HepG2 (cell line): ENCODE results near the gene TRAPPC3. TPM values are rescaled to one million over a fixed set of nuclear protein-coding genes. Genes with fewer than 3 reads are reported as not detected.
A peak's percentile ranks its signal among the peaks of the same experiment; 100 is the strongest.

Source experiments
- HIVEP1 ChIP-seq: sonication (generic); formaldehyde crosslinking; IDR thresholded peaks from 2 replicates; pipeline ENCODE4 v1.4.0; 2020; ENCODE audit warnings: mild to moderate bottlenecking, missing genetic modification reagents
- NR2C2 ChIP-seq: sonication (generic); formaldehyde crosslinking; IDR thresholded peaks from 2 replicates; pipeline ENCODE4 v1.4.0; 2020; ENCODE audit warnings: missing genetic modification reagents, mild to moderate bottlenecking, moderate library complexity, borderline replicate concordance
- ZFAT ChIP-seq: sonication (generic); formaldehyde crosslinking; conservative IDR thresholded peaks from 2 replicates; pipeline ENCODE4 v1.8.1; 2023; ENCODE audit warnings: missing genetic modification reagents, inconsistent platforms
- ZNF652 ChIP-seq: IDR thresholded peaks from 2 replicates; pipeline ENCODE4 v1.6.1; 2016; ENCODE audit warnings: low read depth, borderline replicate concordance
- ZNF780A ChIP-seq: sonication (generic); formaldehyde crosslinking; IDR thresholded peaks from 2 replicates; pipeline ENCODE4 v1.8.0; 2022; ENCODE audit warnings: mild to moderate bottlenecking, missing genetic modification reagents, moderate library complexity
- ZNF841 ChIP-seq: sonication (generic); formaldehyde crosslinking; IDR thresholded peaks from 2 replicates; pipeline ENCODE4 v1.8.1; 2023; ENCODE audit warnings: missing genetic modification reagents, borderline replicate concordance
- polyA plus RNA-seq, 8 experiments: library from polyadenylated mRNA; depleted of rRNA in 3 of 8; stranded (reverse) in 7 of 8; unstranded in 1 of 8; fragments of >200 nt; fragmentation: Illumina TruSeq in 4 of 8; extraction: Trizol in 4 of 8; gene quantifications; 2 replicates each; pipeline versions ENCODE4 v1.2.1 to v1.2.3, GENCODE V29; 2011 to 2016; ENCODE audit warnings: low read depth in 4 of 8, missing spikeins in 1 of 8, mixed read lengths in 1 of 8; ENCODE audit not compliant: insufficient read depth in 1 of 8
- total RNA-seq, 5 experiments: library from RNA; depleted of rRNA; stranded (reverse); fragments of >200 nt; fragmentation: Illumina TruSeq; extraction: Trizol; gene quantifications; 2 replicates each; pipeline ENCODE4 v1.2.3, GENCODE V29; 2016; ENCODE audit warnings: low read depth in 1 of 5
- TF ChIP-seq, protein P1 (sequence below): sonication (generic); formaldehyde crosslinking; IDR thresholded peaks from 2 replicates; pipeline ENCODE4 v1.4.0; 2020; ENCODE audit warnings: mild to moderate bottlenecking, missing genetic modification reagents
- TF ChIP-seq, protein P2 (sequence below): sonication (generic); formaldehyde crosslinking; IDR thresholded peaks from 2 replicates; pipeline ENCODE4 v1.5.0; 2020; ENCODE audit warnings: mild to moderate bottlenecking, missing genetic modification reagents
- TF ChIP-seq, protein P3 (sequence below): sonication (generic); formaldehyde crosslinking; IDR thresholded peaks from 2 replicates; pipeline ENCODE4 v1.4.0; 2020; ENCODE audit warnings: mild to moderate bottlenecking, missing genetic modification reagents
- TF ChIP-seq, protein P4 (sequence below): sonication (generic); formaldehyde crosslinking; conservative IDR thresholded peaks from 2 replicates; pipeline ENCODE4 v1.4.0; 2020; ENCODE audit warnings: mild to moderate bottlenecking, missing genetic modification reagents, moderate library complexity
- TF ChIP-seq, protein P5 (sequence below): sonication (generic); formaldehyde crosslinking; IDR thresholded peaks from 2 replicates; pipeline ENCODE4 v1.8.0; 2022; ENCODE audit warnings: missing genetic modification reagents, mild to moderate bottlenecking, inconsistent platforms, borderline replicate concordance

Gene TRAPPC3
- total and polyA plus RNA-seq, 2 of the 13 experiments (the other 11 are each of a cell fraction or from before 2014, with no cell fraction given), result 53.7 to 62.4 TPM

DNA sequence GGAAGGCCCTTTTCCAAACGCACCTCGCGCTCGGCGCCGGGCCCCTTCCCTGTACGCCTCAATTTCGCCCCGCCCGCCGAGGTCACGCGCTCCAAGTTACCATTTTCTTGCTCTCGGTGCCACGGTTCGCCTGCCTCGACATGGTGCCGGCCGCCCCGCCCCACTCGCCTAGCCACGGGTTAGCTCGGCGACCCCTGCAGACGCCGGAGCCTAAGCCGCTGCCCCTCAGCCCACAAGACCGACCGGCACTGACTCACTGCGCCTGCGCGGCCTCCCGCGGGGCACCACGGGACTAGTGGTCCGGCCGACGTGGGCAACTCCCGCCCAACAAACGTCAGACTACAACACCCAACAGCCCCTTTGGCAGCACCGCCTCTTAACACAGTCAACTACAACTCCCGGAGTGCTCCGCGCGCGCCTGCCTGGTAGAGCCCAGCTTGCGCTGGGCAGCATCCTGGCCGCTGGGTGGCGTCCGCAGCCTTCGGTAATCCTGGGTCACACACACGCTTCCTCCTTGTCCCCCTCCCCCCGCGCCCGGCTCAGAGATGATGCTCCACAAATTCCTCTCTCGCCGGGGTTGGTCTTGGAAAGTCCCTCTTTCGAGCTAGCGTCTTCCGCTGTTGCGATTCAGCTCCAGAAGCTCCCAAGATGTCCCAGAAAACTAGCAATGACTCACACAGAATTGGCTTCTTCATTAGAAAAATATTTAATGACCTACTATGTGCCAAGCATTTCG is at the start of gene TRAPPC3 (continued):
- TF ChIP-seq, protein P1, sequence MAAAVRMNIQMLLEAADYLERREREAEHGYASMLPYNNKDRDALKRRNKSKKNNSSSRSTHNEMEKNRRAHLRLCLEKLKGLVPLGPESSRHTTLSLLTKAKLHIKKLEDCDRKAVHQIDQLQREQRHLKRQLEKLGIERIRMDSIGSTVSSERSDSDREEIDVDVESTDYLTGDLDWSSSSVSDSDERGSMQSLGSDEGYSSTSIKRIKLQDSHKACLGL (CRISPR knock-in tag), result peak; percentile 79
- TF ChIP-seq, protein P2, sequence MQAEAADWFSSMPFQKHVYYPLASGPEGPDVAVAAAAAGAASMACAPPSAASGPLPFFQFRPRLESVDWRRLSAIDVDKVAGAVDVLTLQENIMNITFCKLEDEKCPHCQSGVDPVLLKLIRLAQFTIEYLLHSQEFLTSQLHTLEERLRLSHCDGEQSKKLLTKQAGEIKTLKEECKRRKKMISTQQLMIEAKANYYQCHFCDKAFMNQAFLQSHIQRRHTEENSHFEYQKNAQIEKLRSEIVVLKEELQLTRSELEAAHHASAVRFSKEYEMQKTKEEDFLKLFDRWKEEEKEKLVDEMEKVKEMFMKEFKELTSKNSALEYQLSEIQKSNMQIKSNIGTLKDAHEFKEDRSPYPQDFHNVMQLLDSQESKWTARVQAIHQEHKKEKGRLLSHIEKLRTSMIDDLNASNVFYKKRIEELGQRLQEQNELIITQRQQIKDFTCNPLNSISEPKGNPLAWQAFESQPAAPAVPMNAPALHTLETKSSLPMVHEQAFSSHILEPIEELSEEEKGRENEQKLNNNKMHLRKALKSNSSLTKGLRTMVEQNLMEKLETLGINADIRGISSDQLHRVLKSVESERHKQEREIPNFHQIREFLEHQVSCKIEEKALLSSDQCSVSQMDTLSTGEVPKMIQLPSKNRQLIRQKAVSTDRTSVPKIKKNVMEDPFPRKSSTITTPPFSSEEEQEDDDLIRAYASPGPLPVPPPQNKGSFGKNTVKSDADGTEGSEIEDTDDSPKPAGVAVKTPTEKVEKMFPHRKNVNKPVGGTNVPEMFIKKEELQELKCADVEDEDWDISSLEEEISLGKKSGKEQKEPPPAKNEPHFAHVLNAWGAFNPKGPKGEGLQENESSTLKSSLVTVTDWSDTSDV (CRISPR knock-in tag), result 0 out of 2 replicates have a peak, but pooled peaks have one; percentile 25
- no peak for TF ChIP-seq ZFAT (CRISPR knock-in tag)
- no peak for TF ChIP-seq ZNF841 (CRISPR knock-in tag)
- no peak for TF ChIP-seq ZNF780A (CRISPR knock-in tag)
- 0 out of 2 replicates have a peak, but pooled peaks have one; percentile 21 for TF ChIP-seq HIVEP1 (CRISPR knock-in tag)
- TF ChIP-seq, protein P3, sequence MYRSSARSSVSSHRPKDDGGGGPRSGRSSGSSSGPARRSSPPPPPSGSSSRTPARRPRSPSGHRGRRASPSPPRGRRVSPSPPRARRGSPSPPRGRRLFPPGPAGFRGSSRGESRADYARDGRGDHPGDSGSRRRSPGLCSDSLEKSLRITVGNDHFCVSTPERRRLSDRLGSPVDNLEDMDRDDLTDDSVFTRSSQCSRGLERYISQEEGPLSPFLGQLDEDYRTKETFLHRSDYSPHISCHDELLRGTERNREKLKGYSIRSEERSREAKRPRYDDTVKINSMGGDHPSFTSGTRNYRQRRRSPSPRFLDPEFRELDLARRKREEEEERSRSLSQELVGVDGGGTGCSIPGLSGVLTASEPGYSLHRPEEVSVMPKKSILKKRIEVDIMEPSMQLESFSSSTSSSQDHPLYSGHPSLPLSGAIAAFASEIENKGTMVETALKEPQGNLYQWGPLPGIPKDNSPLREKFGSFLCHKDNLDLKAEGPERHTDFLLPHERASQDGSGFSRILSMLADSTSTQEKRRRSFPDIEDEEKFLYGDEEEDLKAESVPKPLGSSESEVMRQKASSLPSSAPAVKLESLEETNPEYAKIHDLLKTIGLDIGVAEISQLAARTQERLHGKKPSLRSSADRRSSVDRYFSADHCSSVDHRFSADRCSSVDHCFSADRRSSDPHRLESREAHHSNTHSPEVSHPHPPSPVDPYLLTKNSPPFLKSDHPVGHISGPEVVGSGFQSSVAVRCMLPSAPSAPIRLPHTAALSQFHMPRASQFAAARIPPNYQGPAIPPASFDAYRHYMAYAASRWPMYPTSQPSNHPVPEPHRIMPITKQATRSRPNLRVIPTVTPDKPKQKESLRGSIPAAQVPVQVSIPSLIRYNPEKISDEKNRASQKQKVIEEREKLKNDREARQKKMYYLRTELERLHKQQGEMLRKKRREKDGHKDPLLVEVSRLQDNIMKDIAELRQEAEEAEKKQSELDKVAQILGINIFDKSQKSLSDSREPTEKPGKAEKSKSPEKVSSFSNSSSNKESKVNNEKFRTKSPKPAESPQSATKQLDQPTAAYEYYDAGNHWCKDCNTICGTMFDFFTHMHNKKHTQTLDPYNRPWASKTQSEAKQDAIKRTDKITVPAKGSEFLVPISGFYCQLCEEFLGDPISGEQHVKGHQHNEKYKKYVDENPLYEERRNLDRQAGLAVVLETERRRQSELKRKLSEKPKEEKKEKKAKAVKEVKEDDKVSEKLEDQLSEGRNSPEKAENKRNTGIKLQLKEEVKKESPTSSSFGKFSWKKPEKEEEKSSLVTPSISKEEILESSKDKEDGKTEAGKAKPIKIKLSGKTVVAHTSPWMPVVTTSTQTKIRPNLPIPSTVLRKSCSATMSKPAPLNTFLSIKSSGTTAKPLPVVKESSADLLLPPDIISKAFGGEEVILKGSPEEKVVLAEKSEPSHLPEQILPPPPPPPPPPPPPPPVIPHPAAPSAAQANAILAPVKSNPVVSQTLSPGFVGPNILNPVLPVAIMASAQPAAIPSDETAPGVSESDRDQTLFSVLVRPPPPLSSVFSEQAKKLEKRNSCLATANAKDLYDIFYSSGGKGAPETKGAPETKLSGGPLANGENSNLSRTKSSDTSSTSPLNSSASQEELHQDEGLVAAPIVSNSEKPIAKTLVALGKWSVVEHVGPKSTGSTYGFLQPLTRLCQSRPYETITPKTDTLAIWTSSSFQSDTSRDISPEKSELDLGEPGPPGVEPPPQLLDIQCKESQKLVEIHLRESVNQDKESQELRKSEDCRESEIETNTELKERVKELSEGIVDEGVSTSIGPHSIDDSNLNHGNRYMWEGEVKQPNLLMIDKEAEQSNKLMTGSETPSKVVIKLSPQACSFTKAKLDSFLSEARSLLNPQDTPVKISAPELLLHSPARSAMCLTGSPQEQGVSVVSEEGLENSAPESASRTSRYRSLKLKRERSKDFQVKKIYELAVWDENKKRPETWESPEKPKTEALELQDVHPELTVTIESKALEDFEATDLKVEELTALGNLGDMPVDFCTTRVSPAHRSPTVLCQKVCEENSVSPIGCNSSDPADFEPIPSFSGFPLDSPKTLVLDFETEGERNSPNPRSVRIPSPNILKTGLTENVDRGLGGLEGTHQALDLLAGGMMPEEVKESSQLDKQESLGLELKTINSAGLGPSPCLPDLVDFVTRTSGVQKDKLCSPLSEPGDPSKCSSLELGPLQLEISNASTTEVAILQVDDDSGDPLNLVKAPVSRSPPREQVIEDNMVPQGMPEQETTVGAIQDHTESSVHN, result no peak
- TF ChIP-seq, protein P4, sequence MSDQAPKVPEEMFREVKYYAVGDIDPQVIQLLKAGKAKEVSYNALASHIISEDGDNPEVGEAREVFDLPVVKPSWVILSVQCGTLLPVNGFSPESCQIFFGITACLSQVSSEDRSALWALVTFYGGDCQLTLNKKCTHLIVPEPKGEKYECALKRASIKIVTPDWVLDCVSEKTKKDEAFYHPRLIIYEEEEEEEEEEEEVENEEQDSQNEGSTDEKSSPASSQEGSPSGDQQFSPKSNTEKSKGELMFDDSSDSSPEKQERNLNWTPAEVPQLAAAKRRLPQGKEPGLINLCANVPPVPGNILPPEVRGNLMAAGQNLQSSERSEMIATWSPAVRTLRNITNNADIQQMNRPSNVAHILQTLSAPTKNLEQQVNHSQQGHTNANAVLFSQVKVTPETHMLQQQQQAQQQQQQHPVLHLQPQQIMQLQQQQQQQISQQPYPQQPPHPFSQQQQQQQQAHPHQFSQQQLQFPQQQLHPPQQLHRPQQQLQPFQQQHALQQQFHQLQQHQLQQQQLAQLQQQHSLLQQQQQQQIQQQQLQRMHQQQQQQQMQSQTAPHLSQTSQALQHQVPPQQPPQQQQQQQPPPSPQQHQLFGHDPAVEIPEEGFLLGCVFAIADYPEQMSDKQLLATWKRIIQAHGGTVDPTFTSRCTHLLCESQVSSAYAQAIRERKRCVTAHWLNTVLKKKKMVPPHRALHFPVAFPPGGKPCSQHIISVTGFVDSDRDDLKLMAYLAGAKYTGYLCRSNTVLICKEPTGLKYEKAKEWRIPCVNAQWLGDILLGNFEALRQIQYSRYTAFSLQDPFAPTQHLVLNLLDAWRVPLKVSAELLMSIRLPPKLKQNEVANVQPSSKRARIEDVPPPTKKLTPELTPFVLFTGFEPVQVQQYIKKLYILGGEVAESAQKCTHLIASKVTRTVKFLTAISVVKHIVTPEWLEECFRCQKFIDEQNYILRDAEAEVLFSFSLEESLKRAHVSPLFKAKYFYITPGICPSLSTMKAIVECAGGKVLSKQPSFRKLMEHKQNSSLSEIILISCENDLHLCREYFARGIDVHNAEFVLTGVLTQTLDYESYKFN (CRISPR knock-in tag), result peak; percentile 67
- TF ChIP-seq, protein P5, sequence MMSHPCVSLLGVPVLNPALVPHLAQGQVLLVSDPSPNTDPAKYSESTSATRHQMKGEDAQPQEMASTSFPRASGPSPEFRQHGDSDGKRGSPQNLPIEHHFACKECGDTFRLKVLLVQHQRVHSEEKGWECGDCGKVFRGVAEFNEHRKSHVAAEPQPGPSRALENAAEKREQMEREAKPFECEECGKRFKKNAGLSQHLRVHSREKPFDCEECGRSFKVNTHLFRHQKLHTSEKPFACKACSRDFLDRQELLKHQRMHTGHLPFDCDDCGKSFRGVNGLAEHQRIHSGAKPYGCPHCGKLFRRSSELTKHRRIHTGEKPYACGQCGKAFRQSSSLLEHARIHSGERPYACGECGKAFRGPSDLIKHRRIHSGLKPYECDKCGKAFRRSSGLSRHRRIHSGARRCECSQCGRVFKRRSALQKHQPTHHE, result 0 out of 2 replicates have a peak, but pooled peaks have one; percentile 33
- TF ChIP-seq ZNF652 (CRISPR knock-in tag), result no peak
- peak; percentile 88 for TF ChIP-seq NR2C2
